HG03378 (cell line): ENCODE data around the gene ERO1B.
A peak's percentile ranks its signal among the peaks of the same experiment; 100 is the strongest.

Experiments used
- ATAC-seq: cut with Tn5 transposase; IDR thresholded peaks from one replicate; pipeline ENCODE4 v1.9.1; 2021; ENCODE audit warnings: mild to moderate bottlenecking, moderate library complexity; ENCODE audit not compliant: unreplicated experiment

Gene ERO1B

DNA sequence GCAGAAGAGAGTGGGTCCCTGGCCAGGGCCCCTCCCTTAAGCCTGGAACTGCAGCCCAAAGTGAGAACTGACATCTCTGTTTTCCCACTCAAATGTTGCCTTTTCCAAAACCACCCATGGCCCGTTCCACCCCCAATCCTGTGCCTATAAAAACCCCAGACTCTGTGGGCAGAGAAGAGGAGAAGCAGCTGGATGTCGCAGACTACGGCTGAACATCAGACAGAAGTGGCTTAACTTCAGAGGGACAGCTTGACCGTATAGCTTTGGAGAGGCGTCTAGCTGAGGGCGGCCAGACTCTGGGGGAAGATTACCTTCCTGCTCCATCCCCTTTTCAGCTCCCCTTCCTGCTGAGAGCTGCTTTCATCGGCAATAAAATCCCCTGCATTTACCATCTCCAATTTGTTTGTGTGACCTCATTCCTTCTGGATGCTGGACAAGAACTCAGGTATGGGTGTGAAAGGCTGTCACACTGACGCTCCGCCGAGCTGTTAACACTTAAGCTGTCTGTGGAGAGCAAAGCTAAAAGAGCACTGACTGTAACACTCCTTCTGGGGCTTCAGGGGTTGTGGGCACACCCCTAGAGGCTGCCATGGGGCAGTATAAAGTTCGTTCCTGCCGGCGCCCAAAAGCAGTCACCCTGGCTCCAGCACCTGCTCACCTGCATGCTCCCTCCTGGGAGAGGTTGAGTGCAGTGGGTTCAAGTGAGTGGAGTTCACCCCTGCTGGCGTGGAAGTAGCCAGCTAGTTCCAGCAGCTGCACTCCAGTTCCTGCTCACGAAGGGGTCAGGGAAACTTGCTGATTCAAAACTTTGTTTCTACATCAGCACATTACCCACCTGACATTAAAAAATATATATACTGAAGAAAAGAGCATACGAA is 19.6 kb upstream of the ERO1B start:
- no peak for ATAC-seq

DNA sequence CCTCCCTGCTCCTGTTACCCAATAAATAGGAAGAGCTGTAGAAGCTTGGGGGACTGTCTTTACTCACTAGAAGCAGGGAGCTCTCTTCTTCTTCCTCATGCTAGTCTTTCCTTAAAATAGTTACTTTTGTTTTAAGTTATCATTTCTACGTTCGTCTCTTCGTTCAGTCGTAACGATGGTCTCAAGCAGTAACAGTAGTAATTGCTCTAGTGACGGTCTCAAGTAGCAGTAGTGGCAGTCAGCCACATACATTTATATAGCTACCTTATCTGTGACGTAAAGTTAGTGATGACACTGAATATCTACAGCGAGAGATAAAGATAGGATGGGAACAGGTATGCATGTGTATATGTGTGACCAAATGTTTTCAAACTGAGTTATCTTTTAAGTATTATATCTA is 15.4 kb upstream of the ERO1B start:
- no peak for ATAC-seq

DNA sequence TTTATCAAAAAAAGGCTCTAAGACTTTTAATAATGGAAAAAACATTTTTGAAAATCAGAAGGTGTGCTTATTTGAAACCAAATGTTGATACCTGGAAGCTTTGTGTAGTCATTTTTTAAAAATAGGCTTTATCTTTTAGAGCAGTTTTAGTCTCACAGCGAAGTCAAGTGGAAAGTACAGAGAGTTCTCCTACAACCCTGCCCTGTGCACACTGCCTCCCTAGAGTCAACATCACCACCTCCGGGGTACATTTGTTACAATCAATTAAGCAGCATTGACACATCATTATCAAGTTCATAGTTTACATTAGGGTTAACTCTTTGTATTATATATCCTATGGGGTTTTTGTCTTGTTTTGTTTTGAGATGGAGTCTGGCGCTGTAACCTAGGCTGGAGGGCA is 10.7 kb upstream of the ERO1B start:
- ATAC-seq: no peak

DNA sequence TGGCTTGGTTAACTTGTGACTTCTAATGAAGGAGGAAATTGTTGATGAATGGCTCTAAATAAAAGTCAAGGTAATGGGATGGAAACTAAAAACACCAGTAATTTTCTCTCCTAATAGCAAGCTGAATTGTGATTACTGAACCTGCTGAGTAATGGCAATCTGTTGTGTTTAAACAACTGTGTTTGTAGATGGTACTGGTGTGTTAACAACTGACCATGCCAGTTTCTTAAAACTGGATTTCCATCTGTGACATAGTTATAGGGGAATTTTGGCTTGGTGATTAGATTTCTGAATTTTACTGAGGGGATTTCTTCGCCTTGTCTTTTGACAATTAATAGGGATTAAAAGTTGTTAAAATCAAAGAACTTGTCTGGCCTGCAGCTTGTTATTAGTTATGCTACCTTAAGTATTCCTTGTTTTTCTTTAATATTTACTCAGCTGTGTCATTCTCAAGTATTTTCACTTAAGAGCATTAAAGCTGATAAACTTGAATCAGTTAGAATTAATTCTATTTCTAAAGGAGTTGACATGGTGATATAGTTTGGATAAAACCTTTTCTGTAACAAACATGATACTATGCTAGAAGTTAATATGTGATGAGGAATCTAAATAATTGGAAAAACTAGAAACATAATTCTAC is 7.9 kb upstream of the ERO1B start:
- ATAC-seq: no peak

DNA sequence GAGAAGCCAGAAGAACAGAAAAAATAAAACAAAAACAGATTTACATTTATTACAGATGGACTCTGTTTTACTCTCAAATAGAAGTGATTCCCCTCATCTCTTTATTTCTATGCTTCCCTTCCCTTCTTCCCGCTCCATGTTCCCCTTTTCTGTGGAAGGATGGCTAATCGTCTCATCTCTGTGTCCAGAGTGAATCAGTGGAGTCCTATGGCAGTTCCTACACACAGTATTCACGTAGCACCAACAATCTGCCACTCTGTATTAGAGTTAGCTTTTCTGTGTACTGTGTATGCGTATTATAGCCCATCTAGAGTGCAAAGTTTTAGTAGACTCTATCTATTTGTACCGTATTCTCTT is 6.8 kb upstream of the ERO1B start:
- ATAC-seq: no peak

DNA sequence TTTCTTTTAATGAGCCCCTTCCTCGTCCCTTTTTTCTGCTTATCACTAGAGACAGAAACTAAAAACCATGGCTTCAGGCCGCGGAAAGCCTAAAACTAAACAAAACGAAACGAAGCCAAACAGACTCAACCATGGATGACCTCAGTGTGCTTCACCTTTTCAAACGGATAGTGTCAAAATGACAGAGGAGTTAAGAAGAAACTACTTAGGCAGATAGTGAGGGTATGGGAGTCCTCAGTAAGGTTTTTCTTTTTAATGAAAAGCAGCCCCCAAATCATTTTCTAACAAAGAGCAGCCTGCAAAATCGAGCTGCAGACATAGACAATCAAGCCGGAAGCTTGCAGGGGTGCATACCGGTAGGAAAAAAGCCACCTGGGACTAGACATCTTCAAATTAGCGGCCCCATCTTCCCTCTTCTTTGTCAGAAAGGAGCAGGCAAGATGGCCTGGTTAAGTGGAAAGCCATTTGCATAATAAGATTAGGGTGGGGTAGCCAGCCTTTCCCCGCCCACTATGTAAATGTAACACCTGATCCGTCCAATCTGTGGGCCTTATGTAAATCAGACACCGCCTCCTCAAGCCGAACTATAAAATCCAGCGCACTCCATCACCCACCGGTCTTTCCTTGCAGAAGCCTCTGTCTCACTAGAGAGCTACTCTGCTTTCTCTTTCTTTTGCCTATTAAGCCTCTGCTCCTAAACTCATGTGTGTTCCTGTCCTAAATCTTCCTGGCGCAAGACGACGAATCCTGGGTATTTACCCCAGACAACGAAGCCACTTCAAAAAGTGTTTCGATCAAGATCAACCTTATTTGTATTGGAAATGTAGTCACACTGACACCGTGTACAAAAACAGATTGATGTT is 6.2 kb upstream of the ERO1B start:
- ATAC-seq: no peak

DNA sequence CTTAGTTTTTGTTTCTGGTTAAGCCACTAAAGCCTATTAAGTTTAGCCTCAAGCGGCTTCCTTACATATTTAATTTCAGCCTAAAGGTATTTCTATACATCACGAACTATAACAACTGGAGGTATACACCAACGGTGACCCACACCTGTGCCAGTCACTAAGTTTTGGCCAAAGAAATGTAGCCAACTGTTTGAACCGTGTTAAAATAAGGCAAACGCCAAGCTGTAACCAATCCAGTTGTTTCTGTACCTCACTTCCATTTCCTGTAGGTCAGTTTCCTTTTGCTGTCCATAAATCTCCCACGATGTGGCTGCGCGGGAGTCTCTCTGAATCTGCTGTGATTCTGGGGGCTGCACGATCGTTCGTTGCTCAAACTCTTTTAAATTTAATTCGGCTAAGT is 5.6 kb upstream of the ERO1B start:
- ATAC-seq: no peak

DNA sequence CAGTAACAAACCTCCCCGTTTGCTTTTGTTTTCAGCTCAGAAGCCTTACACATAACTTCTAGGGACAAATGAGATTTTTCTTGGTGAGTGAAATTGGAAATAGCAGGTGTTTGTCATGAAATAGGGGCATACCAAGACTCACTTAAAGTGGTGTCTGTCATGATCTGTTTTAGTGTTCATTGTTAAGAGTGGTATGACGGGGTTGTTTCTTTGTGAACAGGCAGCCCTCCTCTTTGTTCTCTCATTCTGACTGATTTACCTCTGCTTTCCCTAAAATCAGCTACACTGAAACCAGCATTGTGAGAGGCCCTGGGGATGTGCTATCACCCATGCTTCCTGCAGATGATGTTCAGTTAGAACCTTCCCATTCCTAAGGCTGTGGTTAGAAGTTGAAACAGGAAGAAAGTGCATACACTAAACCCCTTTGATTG is 2.5 kb upstream of the ERO1B start:
- peak; percentile 67 for ATAC-seq

DNA sequence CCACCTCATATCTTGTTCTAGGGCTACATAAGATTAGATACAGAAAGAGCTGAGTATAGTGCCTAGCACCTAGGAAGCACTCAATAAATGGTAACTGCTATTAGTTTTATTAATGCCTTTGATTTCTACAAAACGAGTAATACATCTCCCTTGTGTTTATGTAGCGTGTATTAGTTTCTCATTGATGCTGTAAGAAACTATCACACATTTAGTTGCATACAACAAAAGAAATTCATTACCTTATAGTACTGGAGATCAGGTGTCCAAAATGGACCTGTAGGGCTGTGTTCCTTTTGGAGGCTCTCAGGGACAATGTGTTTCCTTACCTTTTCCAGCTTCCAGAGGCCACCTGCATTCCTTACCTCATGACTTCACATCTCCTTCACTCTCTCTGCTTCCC is 961 bp upstream of the ERO1B start:
- no peak for ATAC-seq

DNA sequence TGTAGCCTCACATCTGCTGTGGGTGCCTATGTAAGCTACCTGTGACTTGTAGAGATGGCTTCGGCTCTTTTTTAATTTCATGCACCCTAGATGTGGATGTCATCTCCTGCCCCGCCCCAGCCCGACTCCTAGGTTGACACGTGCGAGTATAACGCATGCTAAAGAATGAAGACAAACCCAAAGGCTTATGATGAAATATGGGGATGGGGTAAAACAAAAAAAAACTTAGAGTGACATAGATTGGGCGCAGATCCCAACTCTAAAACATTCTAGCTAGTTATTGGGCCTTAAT is 613 bp upstream of the ERO1B start:
- ATAC-seq: no peak

DNA sequence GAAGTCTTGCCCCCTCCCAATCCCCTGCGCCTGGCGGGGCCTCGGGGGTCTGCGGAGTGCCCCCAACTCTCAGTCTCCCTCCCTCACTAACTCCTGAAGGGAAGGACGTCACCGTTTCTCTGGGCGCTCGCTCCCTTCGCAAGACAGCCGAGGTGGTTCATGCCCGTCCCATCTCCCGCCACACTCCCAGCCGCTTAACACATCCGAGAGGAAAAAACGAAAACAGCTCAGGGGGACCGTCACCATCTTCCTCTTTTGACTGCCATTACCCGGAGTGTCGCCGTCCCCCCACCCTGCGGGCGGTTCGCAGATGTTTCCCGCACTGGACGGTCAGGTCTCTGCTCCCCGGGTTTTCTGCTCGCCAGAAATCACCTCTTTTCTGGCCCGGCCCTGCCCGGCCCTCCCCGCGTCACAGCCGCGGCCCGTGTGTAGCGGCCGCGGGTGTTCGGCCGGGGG is 532 bp downstream of the ERO1B start:
- ATAC-seq: peak; percentile 1

DNA sequence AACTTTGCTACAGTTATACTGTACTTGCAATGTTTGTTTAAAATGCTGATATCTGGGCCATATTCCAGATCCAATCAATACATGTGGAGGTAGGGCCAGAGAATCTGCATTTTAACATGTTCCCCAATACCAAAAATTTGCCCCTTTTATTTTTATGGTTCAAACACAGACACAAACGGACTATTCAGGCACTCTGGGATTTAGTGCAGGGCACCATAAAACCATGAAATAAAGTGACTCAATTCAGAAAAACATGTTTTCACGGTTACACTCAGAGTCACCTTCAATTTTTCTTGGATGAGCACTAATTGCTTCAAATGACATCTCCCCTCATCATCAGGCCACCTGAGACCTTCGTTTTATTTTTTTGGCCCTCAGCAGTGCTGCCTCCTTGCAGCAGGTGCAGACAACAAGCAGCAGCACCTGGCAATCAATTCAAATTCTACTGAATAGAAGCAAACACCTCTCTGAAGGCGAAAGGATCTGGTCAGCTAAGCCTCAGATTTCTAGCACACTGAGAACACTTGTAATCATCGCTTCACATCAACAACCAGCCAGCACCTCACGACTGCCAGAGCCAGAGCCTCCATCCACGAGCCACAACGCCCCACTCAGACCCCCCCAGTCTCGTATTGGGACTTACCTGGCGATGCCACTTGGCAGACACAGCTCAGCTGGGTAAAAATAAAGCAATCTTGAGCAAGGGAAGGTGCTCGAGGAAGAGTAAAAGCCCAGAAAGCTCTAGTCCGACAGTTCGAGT is 1.1 kb downstream of the ERO1B start:
- no peak for ATAC-seq

DNA sequence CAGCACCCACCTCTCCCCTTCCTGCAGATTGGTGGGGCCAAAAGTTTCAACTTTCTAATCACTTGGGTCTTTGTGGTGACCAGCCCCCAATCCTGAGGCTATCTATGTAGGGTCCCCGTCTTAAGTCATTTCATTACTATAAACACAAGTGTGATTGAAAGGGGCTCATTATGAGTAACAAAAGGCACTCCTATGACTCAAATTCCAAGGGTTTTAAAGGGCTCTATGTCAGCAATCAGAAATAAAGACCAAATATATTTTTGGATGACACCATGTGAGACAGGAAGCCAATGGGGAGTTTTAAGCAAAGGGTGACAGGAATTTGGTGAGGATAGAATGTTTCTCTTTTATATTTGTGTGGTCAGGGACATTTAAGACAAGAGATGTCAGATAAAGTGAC is 6.2 kb downstream of the ERO1B start:
- ATAC-seq: no peak

DNA sequence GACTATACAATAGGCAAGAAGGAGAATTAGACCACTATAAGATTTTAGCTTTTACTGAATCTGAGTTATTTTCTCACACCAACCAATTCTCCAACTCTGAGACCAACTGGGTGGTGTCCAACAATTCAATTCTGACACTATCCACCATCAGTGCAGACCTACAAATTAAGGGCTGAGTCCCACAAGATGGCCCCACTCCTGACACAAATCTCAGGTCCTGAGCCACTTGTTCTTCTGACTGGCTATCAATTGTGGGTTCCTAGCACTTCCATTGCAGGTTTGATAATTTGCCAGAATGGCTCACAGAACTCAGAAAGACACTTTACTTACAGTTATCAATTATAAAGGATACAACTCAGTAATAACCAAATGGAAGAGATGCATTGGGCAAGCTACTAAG is 6.7 kb downstream of the ERO1B start:
- no peak for ATAC-seq

DNA sequence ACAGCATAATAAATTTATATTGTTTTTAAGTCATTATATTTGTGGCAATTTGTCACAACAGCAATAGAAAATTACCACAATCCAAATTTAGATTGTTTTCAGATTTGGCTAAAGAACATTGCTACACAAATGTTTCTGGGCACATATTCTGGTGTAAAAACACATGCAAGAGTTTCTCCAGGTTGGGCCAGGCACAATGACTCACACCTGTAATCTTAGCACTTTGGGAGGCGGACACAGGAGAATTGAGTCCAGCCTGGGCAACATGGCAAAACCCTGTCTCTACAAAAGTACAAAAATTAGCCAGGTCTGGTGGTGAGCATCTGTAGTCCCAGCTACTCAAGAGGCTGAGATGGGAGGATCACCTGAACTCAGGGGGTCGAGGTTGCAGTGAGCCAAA is 8.4 kb downstream of the ERO1B start:
- ATAC-seq: no peak

DNA sequence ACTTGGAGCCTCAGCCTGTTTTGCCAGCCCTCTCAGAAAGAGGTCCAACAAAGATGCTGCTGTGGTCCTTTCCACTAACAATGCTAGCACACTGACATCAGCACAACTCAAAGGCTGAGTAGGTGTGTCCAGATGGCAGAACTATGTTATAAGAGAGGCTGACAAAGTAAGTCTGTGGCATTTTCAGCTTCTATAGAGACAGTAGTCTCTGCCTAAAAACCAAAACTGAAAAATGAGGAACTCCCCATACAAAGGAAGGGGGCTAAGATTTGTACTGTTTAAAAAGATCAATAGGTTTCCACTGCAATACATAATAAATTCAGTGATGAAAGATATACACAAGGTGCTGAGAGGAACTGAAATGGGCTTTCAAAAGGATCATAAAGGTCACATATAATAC is 12.3 kb downstream of the ERO1B start:
- ATAC-seq: no peak

DNA sequence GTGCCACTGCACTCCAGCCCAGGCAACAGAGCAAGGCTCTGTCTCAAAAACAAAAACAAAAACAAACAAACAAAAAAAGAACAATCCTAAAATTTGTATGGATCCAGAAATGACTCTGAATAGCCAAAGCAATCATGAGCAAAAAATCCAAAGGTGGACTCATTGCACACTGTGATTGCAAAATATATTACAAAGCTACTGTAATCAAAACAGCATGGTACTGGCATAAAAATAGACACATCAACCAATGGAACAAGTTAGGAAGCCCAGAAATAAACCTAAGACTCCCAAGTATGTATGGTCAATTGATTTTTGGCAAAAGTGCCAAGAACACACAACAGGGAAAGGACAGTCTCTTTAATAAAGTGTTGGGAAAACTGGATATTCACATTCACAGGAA is 19.9 kb downstream of the ERO1B start:
- ATAC-seq: no peak

DNA sequence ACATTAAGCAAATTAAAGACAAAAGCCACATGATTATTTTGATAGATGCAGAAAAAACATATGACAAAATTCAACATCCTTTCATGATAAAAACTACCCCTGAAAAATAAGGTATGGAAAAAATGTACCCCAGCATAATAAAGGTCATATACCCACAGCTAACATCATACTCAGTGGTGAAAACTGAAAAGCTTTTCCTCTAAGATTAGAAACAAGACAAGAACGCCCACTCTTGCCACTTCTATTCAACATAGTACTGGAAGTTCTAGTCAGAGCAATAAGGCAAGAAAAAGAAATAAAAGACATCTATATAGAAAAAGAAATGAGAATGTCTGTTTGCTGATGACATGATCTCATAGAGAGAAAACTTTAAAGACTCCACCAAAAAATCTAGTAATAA is 20.7 kb downstream of the ERO1B start:
- no peak for ATAC-seq

DNA sequence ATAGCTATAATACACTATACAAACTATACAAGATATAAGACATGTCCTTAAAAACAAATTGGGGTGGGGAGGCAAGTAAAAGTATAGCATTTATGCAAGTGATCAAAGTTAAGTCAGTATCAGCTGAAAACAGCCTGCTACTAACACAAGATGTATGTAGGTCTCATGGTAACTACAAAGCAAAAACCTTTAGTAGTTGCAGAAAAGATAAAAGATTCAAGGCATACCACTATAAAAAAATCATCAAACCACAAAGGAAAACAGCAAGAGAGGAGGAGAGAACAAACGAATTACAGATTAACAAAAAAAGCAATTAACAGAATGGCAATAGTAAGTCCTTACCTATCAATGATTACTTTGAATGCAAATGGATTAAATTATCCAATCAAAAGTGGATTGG is 22.7 kb downstream of the ERO1B start:
- no peak for ATAC-seq

DNA sequence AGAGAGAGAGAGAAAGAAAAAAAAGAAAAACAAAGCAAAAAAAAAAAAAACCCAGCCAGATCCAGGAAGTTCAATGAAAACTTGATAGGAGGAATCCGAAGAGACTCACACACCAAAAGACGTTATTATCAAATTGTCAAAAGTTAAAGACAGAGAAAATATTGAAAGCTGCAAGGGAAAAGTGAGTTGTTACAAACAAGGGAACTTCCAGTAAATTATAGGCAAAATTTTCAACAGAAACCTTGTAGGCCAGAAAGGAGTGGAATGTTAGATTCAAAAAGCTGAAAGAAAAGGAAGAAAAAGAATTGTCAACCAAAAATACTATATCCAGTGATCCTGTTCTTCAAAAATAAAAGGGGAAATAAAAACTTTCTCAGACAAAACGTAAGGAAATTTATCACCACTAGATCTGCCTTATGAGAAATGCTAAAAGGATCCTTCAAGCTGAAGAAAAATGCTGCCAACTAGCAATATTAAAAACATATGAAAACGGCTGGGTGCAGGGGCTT is 23.6 kb downstream of the ERO1B start:
- ATAC-seq: no peak

DNA sequence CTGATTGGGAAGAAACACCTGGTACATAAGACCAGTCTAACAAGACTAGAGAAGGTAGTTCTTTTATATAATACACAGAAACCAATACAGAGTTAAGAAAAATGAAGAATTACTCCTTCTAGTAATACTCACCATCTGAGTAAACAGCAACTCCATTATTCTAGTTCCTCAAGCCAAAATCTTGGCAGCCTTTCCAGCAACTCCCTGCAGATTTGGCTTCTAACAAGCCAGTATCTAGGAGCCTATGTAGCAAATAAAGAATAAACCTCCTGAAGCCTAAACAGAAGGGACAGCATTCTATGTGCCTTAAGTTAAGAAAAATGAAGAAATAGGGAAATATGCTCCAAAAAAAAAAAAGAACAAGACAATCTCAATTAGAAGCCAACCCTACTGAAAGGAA is 24.5 kb downstream of the ERO1B start:
- ATAC-seq: no peak
